Erythroblast (primary cell): ENCODE results near the gene LRP1B.

Source experiments
- GATA1 ChIP-seq: IDR thresholded peaks from 2 replicates; pipeline ENCODE4 v1.6.1; 2011; ENCODE audit warnings: low read depth, mild to moderate bottlenecking, control low read depth, low read length, moderate library complexity
- POLR2A ChIP-seq: IDR thresholded peaks from 2 replicates; pipeline ENCODE4 v1.6.1; 2011; ENCODE audit warnings: mild to moderate bottlenecking, low read length

- TF ChIP-seq POLR2A, result no peak
- TF ChIP-seq GATA1, result no peak
Measured at GRCh38 chr2:140855471-140855870, 1275.3 kb downstream of the LRP1B start.
